Peyer's patch (tissue), 4 donors: Measurements from ENCODE around the gene HYAL4.

Source experiments
- POLR2A ChIP-seq, 2 donors: fragments of 450-650 bp; IDR thresholded peaks; one replicate each; pipeline ENCODE4 v1.5.1; 2017; ENCODE audit warnings: antibody characterized with exemption in 2 of 2, mild to moderate bottlenecking in 2 of 2, moderate library complexity in 2 of 2
- TF ChIP-seq, protein P1 (sequence below), 6 experiments: fragments of 450-650 bp in 4 of 6; fragments of 200-600 bp in 2 of 6; sonication (generic) in 1 of 6; IDR thresholded peaks; one replicate each; pipeline ENCODE4 v1.5.1; 2017 to 2019; ENCODE audit warnings: antibody characterized with exemption in 6 of 6, mild to moderate bottlenecking in 3 of 6, moderate library complexity in 1 of 6

DNA sequence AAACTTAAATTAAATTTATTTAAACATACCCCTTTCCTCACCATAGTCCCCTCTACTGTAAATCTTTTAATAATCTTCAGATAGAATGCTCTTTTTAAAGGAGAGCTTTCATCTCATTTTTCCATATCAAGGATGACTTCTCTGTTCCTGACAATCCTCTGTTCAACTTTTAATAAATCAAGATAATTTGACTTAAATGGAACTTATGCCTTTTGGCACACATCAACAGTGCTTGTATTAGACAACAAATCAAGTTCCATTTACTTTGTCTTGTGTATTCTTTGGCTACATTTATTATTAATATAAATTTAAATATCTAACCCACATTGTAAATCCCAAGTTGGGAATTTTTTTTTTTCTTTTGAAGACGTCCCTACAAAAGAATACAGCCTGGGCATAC is 42.7 kb upstream of the HYAL4 start:
- TF ChIP-seq, protein P1, sequence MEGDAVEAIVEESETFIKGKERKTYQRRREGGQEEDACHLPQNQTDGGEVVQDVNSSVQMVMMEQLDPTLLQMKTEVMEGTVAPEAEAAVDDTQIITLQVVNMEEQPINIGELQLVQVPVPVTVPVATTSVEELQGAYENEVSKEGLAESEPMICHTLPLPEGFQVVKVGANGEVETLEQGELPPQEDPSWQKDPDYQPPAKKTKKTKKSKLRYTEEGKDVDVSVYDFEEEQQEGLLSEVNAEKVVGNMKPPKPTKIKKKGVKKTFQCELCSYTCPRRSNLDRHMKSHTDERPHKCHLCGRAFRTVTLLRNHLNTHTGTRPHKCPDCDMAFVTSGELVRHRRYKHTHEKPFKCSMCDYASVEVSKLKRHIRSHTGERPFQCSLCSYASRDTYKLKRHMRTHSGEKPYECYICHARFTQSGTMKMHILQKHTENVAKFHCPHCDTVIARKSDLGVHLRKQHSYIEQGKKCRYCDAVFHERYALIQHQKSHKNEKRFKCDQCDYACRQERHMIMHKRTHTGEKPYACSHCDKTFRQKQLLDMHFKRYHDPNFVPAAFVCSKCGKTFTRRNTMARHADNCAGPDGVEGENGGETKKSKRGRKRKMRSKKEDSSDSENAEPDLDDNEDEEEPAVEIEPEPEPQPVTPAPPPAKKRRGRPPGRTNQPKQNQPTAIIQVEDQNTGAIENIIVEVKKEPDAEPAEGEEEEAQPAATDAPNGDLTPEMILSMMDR (IDR thresholded peaks at IDR 0.05): no peak
- no peak for TF ChIP-seq POLR2A (IDR thresholded peaks at IDR 0.05)
